ENCODE measurements around the gene CFAP46. TPM values are rescaled to one million over a fixed set of nuclear protein-coding genes. Genes with fewer than 3 reads are reported as not detected.

The CFAP46 gene
- total RNA-seq, 2 donors from 2014 or later, result 0.45 TPM; not detected in 1

DNA sequence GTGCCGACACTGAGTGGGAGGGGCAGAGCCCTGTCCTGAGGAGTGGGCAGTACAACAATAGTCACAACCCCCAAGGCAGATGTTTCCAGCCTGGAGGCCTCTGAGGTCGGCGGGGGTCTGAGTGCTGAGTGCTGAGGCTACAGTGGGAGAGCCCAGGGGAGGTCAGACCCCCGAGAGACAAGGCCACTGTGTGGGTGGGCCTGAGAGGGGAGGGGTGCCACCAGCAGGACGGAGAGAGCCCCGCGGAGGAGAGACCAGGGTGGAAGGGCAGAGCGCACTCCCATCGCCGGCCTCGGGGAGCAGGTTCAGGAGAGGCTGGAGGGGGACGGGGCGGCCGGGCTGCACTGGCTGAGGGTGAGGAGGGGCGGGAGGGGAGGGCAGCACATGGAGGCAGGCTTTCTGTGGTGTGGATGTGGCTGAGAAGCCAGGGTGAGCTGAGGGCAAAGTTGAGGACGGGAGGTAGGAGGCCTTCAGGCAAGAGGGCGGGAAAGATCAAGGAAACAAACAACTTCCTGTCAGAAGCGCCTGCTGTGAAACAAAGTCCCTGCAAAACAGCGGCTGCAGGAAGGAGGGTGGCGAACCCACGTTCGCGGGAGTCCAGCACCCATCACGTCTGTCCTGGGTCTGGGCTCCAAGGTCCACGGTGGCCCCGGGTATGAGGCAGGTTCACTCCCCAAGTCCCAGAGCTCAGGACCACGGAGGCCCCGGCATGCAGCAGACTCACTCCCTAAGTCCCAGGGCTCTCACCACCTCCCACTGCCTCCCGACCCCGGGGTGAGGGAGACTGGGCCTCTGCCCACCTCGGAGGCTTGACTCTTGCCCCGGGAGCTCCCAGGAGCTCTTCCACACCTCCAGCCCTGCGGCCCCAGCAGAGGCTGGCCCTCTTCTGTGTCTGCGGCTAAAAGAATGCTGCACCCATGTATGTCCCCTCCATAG lies 79.6 kb downstream of the CFAP46 start:
- ATAC-seq (peak; percentile 13 to 30), DNase-seq (ENCODE audit: low spot score in 2 of 2) (peak in 1 of 2 donors; percentile 50)
- peak overlapping the region in 1 of 2 donors; percentile 15 for H3K27ac Mint-ChIP-seq
- no peaks in the 10 kb centered on the region for H3K36me3 Mint-ChIP-seq
- H3K9me3 Mint-ChIP-seq, result no peaks in the 10 kb centered on the region

DNA sequence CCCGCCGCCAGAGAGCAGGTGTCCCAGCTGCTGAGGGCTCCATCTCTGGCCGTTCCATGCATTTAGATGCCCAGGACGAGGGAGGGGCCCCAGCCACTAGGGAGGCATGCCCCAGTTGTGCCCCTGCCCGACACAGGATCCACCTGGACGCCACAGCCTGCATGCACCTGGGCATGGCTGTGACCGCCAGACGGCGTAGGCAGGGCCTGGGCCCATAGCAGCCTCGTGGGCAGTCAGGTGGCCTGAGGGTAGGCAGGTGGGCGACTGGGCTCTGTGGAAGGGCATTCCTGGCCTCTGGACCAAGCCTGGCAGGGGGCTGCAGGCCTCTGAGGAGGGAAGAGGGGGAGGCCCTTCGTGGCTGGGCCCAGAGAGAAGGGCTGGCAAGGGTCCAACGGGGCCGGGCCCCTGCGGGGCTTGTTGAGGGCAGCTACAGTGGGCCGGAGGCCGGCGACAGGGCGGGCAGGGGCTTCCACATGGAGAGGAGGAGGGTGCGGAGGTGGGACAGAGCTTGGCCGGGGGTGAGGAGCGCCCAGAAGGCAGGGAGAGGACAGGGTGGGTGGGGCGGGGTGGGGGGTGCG lies 80.4 kb downstream of the CFAP46 start:
- peak in 1 of 2 donors; percentile 52 for DNase-seq (ENCODE audit: low spot score in 2 of 2)
- no peak for ATAC-seq
- H3K27ac Mint-ChIP-seq, result no peak overlapping the region
- H3K9me3 Mint-ChIP-seq, result no peaks in the 10 kb centered on the region
- no peaks in the 10 kb centered on the region for H3K36me3 Mint-ChIP-seq

DNA sequence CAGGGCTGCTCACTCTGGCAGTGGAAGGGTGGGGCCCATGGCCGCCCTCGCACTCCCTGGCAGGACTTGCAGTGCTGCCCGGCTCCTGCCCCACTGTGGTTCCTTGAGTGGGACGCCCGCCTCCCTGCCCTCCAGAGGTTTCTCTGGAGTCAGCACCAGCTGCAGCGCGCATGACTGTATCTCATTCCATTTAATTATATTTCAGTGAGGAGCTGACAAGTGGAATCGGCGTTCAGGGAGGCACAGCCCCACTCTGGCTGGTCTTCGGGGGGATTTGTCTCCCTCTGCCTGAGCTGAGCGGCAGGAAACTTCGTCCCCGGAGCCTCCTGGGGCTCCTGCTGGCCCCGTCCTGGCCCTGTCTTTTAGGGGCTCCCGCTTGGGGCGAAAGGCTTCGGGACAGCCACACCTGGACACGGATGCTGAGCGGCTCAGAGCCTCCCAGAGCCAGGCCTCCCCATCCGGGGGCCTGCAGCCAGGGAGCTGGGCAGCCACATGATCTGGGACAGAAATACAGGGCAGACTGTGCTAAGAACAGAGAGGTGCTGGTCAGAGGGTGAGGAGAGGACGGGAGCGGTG lies 81.2 kb downstream of the CFAP46 start:
- DNase-seq (ENCODE audit: low spot score in 2 of 2), result peak in 1 of 2 donors; percentile 38
- peaks cover 0 to 4% of the 10 kb centered on the region in 2 donors for H3K9me3 Mint-ChIP-seq
- no peak for ATAC-seq
- H3K36me3 Mint-ChIP-seq, result no peaks in the 10 kb centered on the region
- H3K27ac Mint-ChIP-seq, result no peak overlapping the region

DNA sequence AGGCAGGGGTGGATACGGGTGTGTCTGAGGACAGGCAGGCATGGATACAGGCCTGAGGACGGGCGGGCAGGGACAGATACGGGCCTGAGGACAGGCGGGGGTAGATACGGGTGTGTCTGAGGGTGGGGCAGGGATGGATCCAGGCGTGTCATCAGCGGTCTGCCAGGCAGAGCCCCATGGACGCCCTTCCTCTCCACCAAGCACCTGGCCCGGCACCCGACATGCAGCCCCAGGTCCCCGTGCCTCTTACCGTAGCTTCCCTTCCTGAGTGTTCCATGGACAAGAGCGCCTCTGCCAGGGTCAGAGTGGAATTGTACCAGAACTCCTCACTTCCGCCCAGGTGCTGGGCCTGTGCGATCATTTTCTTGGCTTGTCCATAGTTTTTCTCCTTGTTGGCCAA lies 81.8 kb downstream of the CFAP46 start:
- peaks cover 0 to 4% of the 10 kb centered on the region in 2 donors for H3K9me3 Mint-ChIP-seq
- DNase-seq (ENCODE audit: low spot score in 2 of 2), result peak in 1 of 2 donors; percentile 33

GRCh38 chr10:132859084-132859855 lies 83.1 kb downstream of the CFAP46 start:
- no peaks in the 10 kb centered on the region for H3K36me3 Mint-ChIP-seq
- peaks cover 0 to 4% of the 10 kb centered on the region in 2 donors for H3K9me3 Mint-ChIP-seq
- ATAC-seq (no peak), DNase-seq (ENCODE audit: low spot score in 2 of 2) (peak in 1 of 2 donors; percentile 23)
- no peak overlapping the region for H3K27ac Mint-ChIP-seq

More for the DNA sequence above, 81.8 kb downstream of the CFAP46 start:
- no peak for ATAC-seq
- no peak overlapping the region for H3K27ac Mint-ChIP-seq
- H3K36me3 Mint-ChIP-seq, result no peaks in the 10 kb centered on the region

DNA sequence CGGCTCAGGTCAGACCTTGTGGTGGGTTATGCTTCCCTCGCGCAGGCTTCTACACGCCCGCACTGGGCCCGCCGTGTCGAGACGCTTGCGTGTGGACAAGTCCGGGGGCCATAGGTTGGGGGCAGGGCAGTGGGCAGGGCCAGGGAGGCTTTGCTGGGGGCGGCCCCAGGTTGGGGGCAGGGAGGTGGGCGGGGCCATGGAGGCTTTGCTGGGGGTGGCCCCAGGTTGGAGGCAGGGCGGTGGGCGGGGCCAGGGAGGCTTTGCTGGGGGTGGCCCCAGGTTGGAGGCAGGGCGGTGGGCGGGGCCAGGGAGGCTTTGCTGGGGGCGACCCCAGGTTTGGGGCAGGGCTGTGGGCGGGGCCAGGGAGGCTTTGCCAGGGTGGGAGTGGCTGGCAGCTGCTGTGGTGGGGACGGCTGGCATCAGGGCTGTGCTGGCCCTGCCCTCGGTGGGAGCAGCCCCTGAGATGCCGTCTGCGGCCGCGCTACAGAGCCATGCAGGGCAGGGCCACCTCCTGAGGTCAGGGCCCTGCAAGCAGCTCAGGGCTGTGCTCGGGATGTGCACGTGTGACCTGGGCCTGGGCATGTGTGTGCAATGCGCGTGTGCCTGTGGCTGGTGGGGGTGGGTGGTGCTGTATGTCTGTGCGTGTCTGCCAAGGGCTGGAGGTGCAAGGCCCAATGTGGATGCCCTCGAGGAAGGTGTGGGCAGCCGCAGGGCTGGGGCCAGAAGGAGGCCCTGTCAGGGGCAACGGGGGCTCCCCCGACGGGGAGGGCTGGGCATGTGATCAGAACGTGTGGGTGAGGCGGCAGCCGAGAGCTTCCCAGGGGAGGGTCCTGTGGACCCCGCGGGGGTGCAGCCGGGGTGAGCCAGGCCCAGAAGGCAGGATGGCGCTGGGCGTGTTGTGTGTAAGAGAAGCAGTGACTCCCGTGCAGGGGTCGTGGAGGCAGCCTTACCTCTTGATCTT lies 84.0 kb downstream of the CFAP46 start:
- no peak for ATAC-seq
- no peaks in the 10 kb centered on the region for H3K36me3 Mint-ChIP-seq
- DNase-seq (ENCODE audit: low spot score in 2 of 2), result peak in 1 of 2 donors; percentile 31
- no peak overlapping the region for H3K27ac Mint-ChIP-seq
- H3K9me3 Mint-ChIP-seq, result peaks cover 0 to 4% of the 10 kb centered on the region in 2 donors

GRCh38 chr10:132856869-132857524 lies 85.4 kb downstream of the CFAP46 start:
- Mint-ChIP-seq H3K36me3 (no peaks in the 10 kb centered on the region), H3K27ac (no peak overlapping the region), H3K9me3 (peaks cover 0 to 4% of the 10 kb centered on the region in 2 donors)
- ATAC-seq, result no peak
- DNase-seq (ENCODE audit: low spot score in 2 of 2), result peak in 1 of 2 donors; percentile 44

DNA sequence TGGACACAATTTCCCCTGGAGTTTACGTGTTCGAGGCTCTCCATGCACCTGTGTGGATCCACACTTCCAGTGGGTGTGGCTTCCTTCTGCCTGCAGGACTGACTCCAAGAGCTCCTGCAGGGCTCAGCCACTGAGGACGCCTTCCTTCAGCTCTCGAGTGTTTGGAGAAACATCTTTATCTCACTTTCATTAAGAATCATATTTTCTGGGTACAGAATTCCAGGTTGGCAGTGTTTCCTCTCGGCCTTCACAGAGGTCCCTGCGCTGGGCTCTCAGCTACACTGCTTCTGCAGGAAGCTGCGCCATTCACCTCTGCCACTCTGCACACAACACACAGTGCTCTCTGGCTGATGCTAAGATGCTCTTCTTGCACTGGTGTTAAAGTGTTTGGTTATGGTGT lies 86.5 kb downstream of the CFAP46 start:
- no peak overlapping the region for H3K27ac Mint-ChIP-seq
- H3K36me3 Mint-ChIP-seq, result no peaks in the 10 kb centered on the region
- no peak for ATAC-seq
- peak in 1 of 2 donors; percentile 35 for DNase-seq (ENCODE audit: low spot score in 2 of 2)
- peaks cover 0 to 4% of the 10 kb centered on the region in 2 donors for H3K9me3 Mint-ChIP-seq

DNA sequence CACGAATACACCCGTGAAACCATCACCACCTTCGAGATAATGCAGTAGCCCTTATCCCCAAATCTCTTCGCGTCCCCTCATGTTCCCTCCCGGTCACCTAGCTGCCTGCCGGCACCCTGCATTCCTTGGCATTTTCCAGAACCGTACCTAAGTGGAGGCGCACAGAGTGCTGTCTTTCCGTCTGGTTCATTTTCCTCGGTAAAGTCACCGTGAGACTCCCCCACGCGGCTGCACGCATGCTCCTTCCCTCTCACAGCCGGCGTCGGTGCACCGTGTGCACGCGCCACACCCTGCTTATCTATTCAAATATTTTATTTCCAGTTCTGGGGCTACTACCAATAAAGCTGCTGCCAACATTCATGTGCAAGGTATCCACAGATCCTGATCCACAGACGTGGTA lies 90.9 kb downstream of the CFAP46 start:
- no peak for ATAC-seq
- Mint-ChIP-seq H3K36me3 (no peaks in the 10 kb centered on the region), H3K27ac (no peak overlapping the region), H3K9me3 (peaks cover 0 to 1% of the 10 kb centered on the region in 2 donors)
- DNase-seq (ENCODE audit: low spot score in 2 of 2), result peak in 1 of 2 donors; percentile 35

GRCh38 chr10:132850896-132851295 lies 91.5 kb downstream of the CFAP46 start:
- ATAC-seq (no peak), DNase-seq (ENCODE audit: low spot score in 2 of 2) (peak in 1 of 2 donors; percentile 52)
- Mint-ChIP-seq H3K9me3 (no peaks in the 10 kb centered on the region), H3K27ac (no peak overlapping the region), H3K36me3 (no peaks in the 10 kb centered on the region)

- H3K27ac Mint-ChIP-seq, result no peak overlapping the region
- no peak for ATAC-seq
- DNase-seq (ENCODE audit: low spot score in 2 of 2), result peak in 1 of 2 donors; percentile 28
- no peaks in the 10 kb centered on the region for H3K9me3 Mint-ChIP-seq
- H3K36me3 Mint-ChIP-seq, result no peaks in the 10 kb centered on the region
Measured at GRCh38 chr10:132850246-132850645, 92.1 kb downstream of the CFAP46 start.

DNA sequence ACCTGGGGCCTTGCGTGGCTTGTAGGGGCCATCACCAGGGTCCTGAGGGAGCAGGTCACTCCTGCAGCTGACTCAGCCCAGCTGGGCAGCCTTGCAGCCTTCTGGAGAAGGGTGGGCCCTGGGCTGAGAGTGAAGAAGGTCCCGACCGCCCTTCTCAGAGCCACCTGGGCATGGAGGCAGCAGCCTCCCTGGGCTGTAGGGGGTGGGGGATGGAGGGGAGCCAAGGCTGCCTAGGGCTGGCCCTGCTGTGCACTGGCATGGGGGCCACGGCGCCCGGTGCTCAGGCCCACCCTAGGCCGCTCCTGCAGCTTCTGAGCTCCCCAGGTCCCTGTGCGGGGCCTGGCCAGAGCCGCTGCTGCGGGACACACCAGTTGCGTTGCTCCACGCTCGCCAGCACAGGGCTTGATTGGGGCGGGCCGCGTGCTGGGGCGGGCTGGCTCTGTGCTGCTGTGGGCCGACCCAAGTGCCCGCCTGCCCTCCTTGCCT lies 92.8 kb downstream of the CFAP46 start:
- DNase-seq (ENCODE audit: low spot score in 2 of 2), result peak in 1 of 2 donors; percentile 47
- no peak overlapping the region for H3K27ac Mint-ChIP-seq
- H3K36me3 Mint-ChIP-seq, result no peaks in the 10 kb centered on the region
- no peaks in the 10 kb centered on the region for H3K9me3 Mint-ChIP-seq
- no peak for ATAC-seq

- H3K27ac Mint-ChIP-seq, result no peak overlapping the region
- DNase-seq (ENCODE audit: low spot score in 2 of 2) (no peak), ATAC-seq (no peak)
- H3K36me3 Mint-ChIP-seq, result no peaks in the 10 kb centered on the region
- no peaks in the 10 kb centered on the region for H3K9me3 Mint-ChIP-seq
Measured at GRCh38 chr10:132848951-132849545, 93.3 kb downstream of the CFAP46 start.

DNA sequence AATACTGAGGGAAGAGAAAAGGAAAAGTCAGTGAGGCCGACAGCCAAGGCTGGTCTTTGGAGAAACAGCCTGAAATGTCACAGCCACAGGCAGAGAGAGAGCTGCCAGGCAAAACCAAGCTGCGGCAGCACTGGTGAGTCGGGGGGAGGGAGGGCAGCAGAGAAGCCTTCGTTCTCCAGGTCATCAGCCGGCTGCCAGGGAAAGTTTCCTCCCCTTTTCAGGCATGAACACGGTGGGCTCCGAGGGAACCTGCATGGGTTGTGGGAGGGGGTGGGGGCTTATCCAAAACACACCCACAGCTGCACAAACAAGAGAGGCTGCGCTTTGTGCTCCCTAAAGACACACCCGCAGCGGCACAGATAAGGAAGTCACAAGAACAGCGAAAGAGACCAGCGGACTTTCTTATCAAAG lies 94.1 kb downstream of the CFAP46 start:
- no peaks in the 10 kb centered on the region for H3K36me3 Mint-ChIP-seq
- no peak for DNase-seq (ENCODE audit: low spot score in 2 of 2)
- H3K27ac Mint-ChIP-seq, result no peak overlapping the region
- H3K9me3 Mint-ChIP-seq, result no peaks in the 10 kb centered on the region
- no peak for ATAC-seq

DNA sequence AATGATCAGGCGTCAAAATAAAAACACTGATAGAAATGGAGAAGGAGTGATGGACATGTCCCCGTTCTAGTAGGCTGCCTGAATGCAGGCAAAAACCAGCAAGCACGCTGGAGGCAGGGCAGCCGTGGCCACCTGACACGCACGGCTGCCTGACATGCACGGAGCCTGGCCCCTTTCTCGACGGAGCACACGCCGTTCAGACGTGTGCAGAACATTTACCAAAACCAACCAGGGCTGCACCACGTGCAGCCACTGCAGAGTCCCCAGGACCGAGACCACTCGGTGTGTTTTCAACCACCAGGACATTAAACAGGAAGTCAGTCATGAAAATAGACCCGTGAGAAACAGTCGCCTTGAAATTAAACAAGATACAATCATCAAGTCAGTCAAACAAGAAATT lies 94.5 kb downstream of the CFAP46 start:
- Mint-ChIP-seq H3K36me3 (peaks cover 2% of the 10 kb centered on the region in 2 donors), H3K27ac (no peak overlapping the region), H3K9me3 (peaks cover 0 to 2% of the 10 kb centered on the region in 2 donors)
- DNase-seq (ENCODE audit: low spot score in 2 of 2) (no peak), ATAC-seq (peak in 1 of 2 donors; percentile 31)
